Ramos (cell line): ENCODE measurements around the gene LMO3.

Experiments
- in situ Hi-C: fragments of 300-500 bp; cut with MboI; formaldehyde crosslinking; loops from one replicate; pipeline ENCODE4 v1.14.3; 2022; ENCODE audit warnings: low sequenced_read_pairs; ENCODE audit not compliant: unreplicated experiment

Gene LMO3

GRCh38 chr12:16606117-16606200 is at the start of gene LMO3:
Gene LMO3, minus strand, starts transcription at chr12:16606162. Its CDS starts 5,302 bp downstream, at chr12:16600860.
- in situ Hi-C loops = loop anchor here (25.0 kb wide), 1 partner anchor 619 kb away; no protein-coding TSS in a partner anchor

GRCh38 chr12:16636435-16637055 is 30.6 kb upstream of the LMO3 start:
- in situ Hi-C loops = no loop called here

- in situ Hi-C loops = no loop called here
Measured at GRCh38 chr12:16634786-16635185, 28.8 kb upstream of the LMO3 start.

- in situ Hi-C loops = no loop called here
Measured at GRCh38 chr12:16626991-16627390, 21.0 kb upstream of the LMO3 start.

- in situ Hi-C loops = loop anchor here (25.0 kb wide), 1 partner anchor 635 kb away; no protein-coding TSS in a partner anchor
Measured at GRCh38 chr12:16622338-16622737, 16.4 kb upstream of the LMO3 start.

- in situ Hi-C loops = loop anchor here (25.0 kb wide), 1 partner anchor 632 kb away; no protein-coding TSS in a partner anchor
Measured at GRCh38 chr12:16619537-16619936, 13.6 kb upstream of the LMO3 start.

- in situ Hi-C loops = loop anchor here (25.0 kb wide), 1 partner anchor 631 kb away; no protein-coding TSS in a partner anchor
Measured at GRCh38 chr12:16618256-16618655, 12.3 kb upstream of the LMO3 start.

- in situ Hi-C loops = loop anchor here (25.0 kb wide), 1 partner anchor 626 kb away; no protein-coding TSS in a partner anchor
Measured at GRCh38 chr12:16613199-16613598, 7.2 kb upstream of the LMO3 start.

GRCh38 chr12:16612647-16613046 is 6.7 kb upstream of the LMO3 start:
- in situ Hi-C loops = loop anchor here (25.0 kb wide), 1 partner anchor 625 kb away; no protein-coding TSS in a partner anchor

GRCh38 chr12:16611146-16611545 is 5.2 kb upstream of the LMO3 start:
- in situ Hi-C loops = loop anchor here (25.0 kb wide), 1 partner anchor 624 kb away; no protein-coding TSS in a partner anchor

- in situ Hi-C loops = loop anchor here (25.0 kb wide), 1 partner anchor 623 kb away; no protein-coding TSS in a partner anchor
Measured at GRCh38 chr12:16610743-16611142, 4.8 kb upstream of the LMO3 start.

GRCh38 chr12:16610001-16610585 is 4.1 kb upstream of the LMO3 start:
- in situ Hi-C loops = loop anchor here (25.0 kb wide), 1 partner anchor 623 kb away; no protein-coding TSS in a partner anchor

- in situ Hi-C loops = loop anchor here (25.0 kb wide), 1 partner anchor 622 kb away; no protein-coding TSS in a partner anchor
Measured at GRCh38 chr12:16608946-16609539, 3.1 kb upstream of the LMO3 start.

- in situ Hi-C loops = loop anchor here (25.0 kb wide), 1 partner anchor 621 kb away; no protein-coding TSS in a partner anchor
Measured at GRCh38 chr12:16607906-16608775, 2.2 kb upstream of the LMO3 start.

GRCh38 chr12:16606991-16607390 is 1.0 kb upstream of the LMO3 start:
- in situ Hi-C loops = loop anchor here (25.0 kb wide), 1 partner anchor 620 kb away; no protein-coding TSS in a partner anchor

- in situ Hi-C loops = loop anchor here (25.0 kb wide), 1 partner anchor 619 kb away; no protein-coding TSS in a partner anchor
Measured at GRCh38 chr12:16606201-16606849, 363 bp upstream of the LMO3 start.

GRCh38 chr12:16605642-16606116 is 283 bp downstream of the LMO3 start:
- in situ Hi-C loops = loop anchor here (25.0 kb wide), 1 partner anchor 618 kb away; no protein-coding TSS in a partner anchor

- in situ Hi-C loops = loop anchor here (25.0 kb wide), 1 partner anchor 617 kb away; no protein-coding TSS in a partner anchor
Measured at GRCh38 chr12:16604596-16605252, 1.2 kb downstream of the LMO3 start.
